Tibial nerve (tissue), 4 donors: Measurements from ENCODE around the gene FXYD1. TPM values are rescaled to one million over a fixed set of nuclear protein-coding genes. Genes with fewer than 3 reads are reported as not detected.
"Not testable (repeated sequence)": the region's sequence is repeated elsewhere in the genome, so short reads cannot be mapped to it uniquely, and the experiment has no call there.

ENCODE experiments used
- DNase-seq, 2 donors: peaks; one replicate each; pipeline ENCODE4 v3.0.0-alpha.2; 2019; ENCODE audit warnings: low spot score in 2 of 2
- H3K27ac ChIP-seq, 4 donors: fragments of 200-600 bp; sonication (generic) in 3 of 4; one replicate each; pipeline ENCODE4 v1.5.1; 2017 to 2019; ENCODE audit warnings: mild to moderate bottlenecking in 1 of 4
- H3K27me3 ChIP-seq, 2 donors: fragments of 200-600 bp; sonication (generic) in 1 of 2; one replicate each; pipeline versions ENCODE4 v1.5.1 to v1.6.0; 2017 to 2019
- H3K36me3 ChIP-seq, 3 donors: fragments of 200-600 bp; sonication (generic); one replicate each; pipeline ENCODE4 v1.5.1; 2018 to 2019
- H3K4me1 ChIP-seq, 4 donors: fragments of 200-600 bp; sonication (generic) in 3 of 4; one replicate each; pipeline ENCODE4 v1.5.1; 2017 to 2019
- H3K4me3 ChIP-seq, 4 donors: fragments of 200-600 bp; sonication (generic) in 3 of 4; one replicate each; pipeline ENCODE4 v1.5.1; 2017 to 2019; ENCODE audit warnings: mild to moderate bottlenecking in 1 of 4, moderate library complexity in 1 of 4
- H3K9me3 ChIP-seq, 4 donors: fragments of 200-600 bp; sonication (generic) in 3 of 4; one replicate each; pipeline ENCODE4 v1.5.1; 2017 to 2019
- CTCF ChIP-seq, 5 experiments: fragments of 200-600 bp in 3 of 5; fragments of 450-650 bp in 2 of 5; sonication (generic) in 3 of 5; IDR thresholded peaks; one replicate each; pipeline ENCODE4 v1.5.1; 2016 to 2019; ENCODE audit warnings: antibody characterized with exemption in 5 of 5, mild to moderate bottlenecking in 3 of 5, moderate library complexity in 2 of 5
- EP300 ChIP-seq, 2 donors: sonication (generic); formaldehyde crosslinking; IDR thresholded peaks; one replicate each; pipeline ENCODE4 v1.6.1; 2017; ENCODE audit warnings: antibody characterized with exemption in 2 of 2, mild to moderate bottlenecking in 1 of 2
- POLR2A ChIP-seq, 2 donors: fragments of 450-650 bp; IDR thresholded peaks; one replicate each; pipeline ENCODE4 v1.6.1; 2017; ENCODE audit warnings: antibody characterized with exemption in 2 of 2, mild to moderate bottlenecking in 2 of 2, moderate library complexity in 2 of 2
- WGBS, 2 donors: methylation state at CpG; one replicate each; pipeline ENCODE4 v1.1.5; 2018; 5-methylcytosine and 5-hydroxymethylcytosine counted together
- total RNA-seq, 4 donors: library from RNA; depleted of rRNA; stranded (reverse); fragments of >200 nt; gene quantifications; one replicate each; pipeline ENCODE4 v1.1.0, GENCODE V29; 2016

Gene FXYD1
- total RNA-seq, 4 donors from 2014 or later, result 72.9 to 193 (median 84.9) TPM

- Histone ChIP-seq H3K27ac (peak overlapping the region; percentile 82 to 99 (median 90)), H3K4me1 (peaks cover 0 to 85% (median 63%) of the 10 kb centered on the region in 4 donors), H3K4me3 (peak overlapping the region in 3 of 4 donors; percentile 27 to 56 (median 37)), H3K9me3 (no peaks in the 10 kb centered on the region), H3K36me3 (peaks cover 0 to 1% (median 0%) of the 10 kb centered on the region in 3 donors), H3K27me3 (no peaks in the 10 kb centered on the region)
- DNase-seq, result no peak
- TF ChIP-seq POLR2A (IDR thresholded peaks at IDR 0.05) (no peak), CTCF (IDR thresholded peaks at IDR 0.05) (no peak)
- WGBS, 2 donors, result 56 to 72% methylated on average over 10 to 19 of the region's 19 CpGs
Measured at GRCh38 chr19:35125270-35125717, 13.3 kb upstream of the FXYD1 start.

- WGBS, 2 donors, result 47 to 62% methylated on average over 19 to 21 of the region's 35 CpGs
- Histone ChIP-seq H3K4me1 (peaks cover 0 to 85% (median 56%) of the 10 kb centered on the region in 4 donors), H3K4me3 (peak overlapping the region; percentile 7 to 27 (median 18)), H3K36me3 (peaks cover 0 to 8% (median 0%) of the 10 kb centered on the region in 3 donors), H3K27ac (peak overlapping the region; percentile 82 to 99 (median 90)), H3K9me3 (no peaks in the 10 kb centered on the region), H3K27me3 (no peaks in the 10 kb centered on the region)
- TF ChIP-seq CTCF (IDR thresholded peaks at IDR 0.05) (no peak), EP300 (IDR thresholded peaks at IDR 0.05) (no peak), POLR2A (IDR thresholded peaks at IDR 0.05) (no peak)
- DNase-seq, result no peak
Measured at GRCh38 chr19:35125749-35126623, 12.6 kb upstream of the FXYD1 start.

GRCh38 chr19:35126624-35126959 is 12.0 kb upstream of the FXYD1 start:
- peak overlapping the region; percentile 82 to 99 (median 90) for H3K27ac ChIP-seq
- 30% methylated on average over 14 of the region's 20 CpGs; no CpG with 5 or more reads in 1 of the 2 donors for whole genome bisulfite sequencing, 2 donors
- peaks cover 0 to 83% (median 51%) of the 10 kb centered on the region in 4 donors for H3K4me1 ChIP-seq
- H3K36me3 ChIP-seq, result peaks cover 0 to 14% (median 0%) of the 10 kb centered on the region in 3 donors
- DNase-seq, result no peak
- H3K27me3 ChIP-seq, result no peaks in the 10 kb centered on the region
- TF ChIP-seq EP300 (IDR thresholded peaks at IDR 0.05), result peak in 1 of 2 donors; percentile 14
- TF ChIP-seq CTCF (IDR thresholded peaks at IDR 0.05), result no peak
- H3K9me3 ChIP-seq, result no peaks in the 10 kb centered on the region
- H3K4me3 ChIP-seq, result peak overlapping the region; percentile 7 to 33 (median 20)

GRCh38 chr19:35127871-35128270 is 10.8 kb upstream of the FXYD1 start:
- Histone ChIP-seq H3K9me3 (no peaks in the 10 kb centered on the region), H3K27me3 (no peaks in the 10 kb centered on the region), H3K4me1 (peaks cover 0 to 70% (median 41%) of the 10 kb centered on the region in 4 donors), H3K4me3 (no peak overlapping the region), H3K27ac (peak overlapping the region in 3 of 4 donors; percentile 52 to 99 (median 96)), H3K36me3 (peaks cover 0 to 21% (median 0%) of the 10 kb centered on the region in 3 donors)
- TF ChIP-seq POLR2A (IDR thresholded peaks at IDR 0.05) (no peak), EP300 (IDR thresholded peaks at IDR 0.05) (peak in 1 of 2 donors; percentile 20)
- WGBS, 2 donors, result 76 to 85% methylated on average over 7 of the region's 7 CpGs
- no peak for DNase-seq

GRCh38 chr19:35128398-35129057 is 10.1 kb upstream of the FXYD1 start:
- H3K36me3 ChIP-seq, result peaks cover 0 to 21% (median 0%) of the 10 kb centered on the region in 3 donors
- H3K9me3 ChIP-seq, result no peaks in the 10 kb centered on the region
- peaks cover 0 to 63% (median 34%) of the 10 kb centered on the region in 4 donors for H3K4me1 ChIP-seq
- H3K27ac ChIP-seq, result peak overlapping the region in 3 of 4 donors; percentile 52 to 99 (median 96)
- H3K27me3 ChIP-seq, result no peaks in the 10 kb centered on the region
- DNase-seq, result no peak
- no peak overlapping the region for H3K4me3 ChIP-seq
- TF ChIP-seq EP300 (IDR thresholded peaks at IDR 0.05) (peak in 1 of 2 donors; percentile 14), POLR2A (IDR thresholded peaks at IDR 0.05) (no peak)
- 79 to 88% methylated on average over 9 of the region's 9 CpGs for WGBS, 2 donors

- Histone ChIP-seq H3K36me3 (peaks cover 0 to 21% (median 0%) of the 10 kb centered on the region in 3 donors), H3K4me1 (peaks cover 0 to 51% (median 26%) of the 10 kb centered on the region in 4 donors), H3K27ac (peak overlapping the region in 2 of 4 donors; percentile 96 to 99)
- H3K9me3 ChIP-seq, DNase-seq, H3K4me3 ChIP-seq, H3K27me3 ChIP-seq: not testable (repeated sequence)
- 62 to 68% methylated on average over 14 of the region's 14 CpGs for WGBS, 2 donors
Measured at GRCh38 chr19:35129724-35130274, 8.8 kb upstream of the FXYD1 start.
